Prostate gland (tissue), 2 donors: ENCODE results near the gene CHST11. TPM values are rescaled to one million over a fixed set of nuclear protein-coding genes. Genes with fewer than 3 reads are reported as not detected.

Experiments used
- DNase-seq: peaks from one replicate; pipeline ENCODE4 v3.0.0-alpha.2; 2019; ENCODE audit warnings: low spot score
- H3K27ac ChIP-seq, 2 donors: fragments of 200-600 bp; sonication (generic); 2 replicates each; pipeline ENCODE4 v1.5.1; 2017 to 2019
- H3K27me3 ChIP-seq: fragments of 200-600 bp; sonication (generic); replicated peaks from 2 replicates; pipeline ENCODE4 v1.5.1; 2019; ENCODE audit not compliant: insufficient read depth
- H3K36me3 ChIP-seq, 2 donors: fragments of 200-600 bp; sonication (generic); 1 replicate in 1 of 2; 2 replicates in 1 of 2; pipeline versions ENCODE4 v1.5.1 to v1.8.1; 2017 to 2019
- H3K4me1 ChIP-seq: fragments of 200-600 bp; sonication (generic); replicated peaks from 2 replicates; pipeline ENCODE4 v1.5.1; 2019
- H3K4me3 ChIP-seq, 2 donors: fragments of 200-600 bp; sonication (generic); 2 replicates each; pipeline ENCODE4 v1.5.1; 2017 to 2019
- H3K9me3 ChIP-seq: fragments of 200-600 bp; sonication (generic); 2 replicates; pipeline ENCODE4 v1.5.1; 2017
- CTCF ChIP-seq, 4 experiments: fragments of 200-600 bp in 2 of 4; fragments of 450-650 bp in 2 of 4; sonication (generic) in 2 of 4; IDR thresholded peaks; 1 replicate in 3 of 4; 2 replicates in 1 of 4; pipeline ENCODE4 v1.5.1; 2016 to 2019; ENCODE audit warnings: antibody characterized with exemption in 4 of 4, mild to moderate bottlenecking in 2 of 4, moderate library complexity in 2 of 4
- POLR2A ChIP-seq: fragments of 450-650 bp; IDR thresholded peaks from one replicate; pipeline ENCODE4 v1.6.1; 2016; ENCODE audit warnings: antibody characterized with exemption, mild to moderate bottlenecking
- POLR2AphosphoS5 ChIP-seq: sonication (generic); formaldehyde crosslinking; IDR thresholded peaks from one replicate; pipeline ENCODE4 v1.6.1; 2017; ENCODE audit warnings: antibody characterized with exemption
- WGBS: methylation state at CpG from one replicate; pipeline ENCODE4 v1.1.5; 2018; 5-methylcytosine and 5-hydroxymethylcytosine counted together
- intact Hi-C: fragments of 100-400 bp; cut with DNase I; formaldehyde crosslinking; loops from one replicate; pipeline ENCODE4 v1.14.2; 2022
- total RNA-seq, 2 donors: library from RNA; depleted of rRNA; stranded (reverse); fragments of >200 nt; gene quantifications; one replicate each; pipeline ENCODE4 v1.1.0, GENCODE V29; 2016

Gene CHST11
- total RNA-seq, 2 donors from 2014 or later, result 10.4 to 25.4 TPM

DNA sequence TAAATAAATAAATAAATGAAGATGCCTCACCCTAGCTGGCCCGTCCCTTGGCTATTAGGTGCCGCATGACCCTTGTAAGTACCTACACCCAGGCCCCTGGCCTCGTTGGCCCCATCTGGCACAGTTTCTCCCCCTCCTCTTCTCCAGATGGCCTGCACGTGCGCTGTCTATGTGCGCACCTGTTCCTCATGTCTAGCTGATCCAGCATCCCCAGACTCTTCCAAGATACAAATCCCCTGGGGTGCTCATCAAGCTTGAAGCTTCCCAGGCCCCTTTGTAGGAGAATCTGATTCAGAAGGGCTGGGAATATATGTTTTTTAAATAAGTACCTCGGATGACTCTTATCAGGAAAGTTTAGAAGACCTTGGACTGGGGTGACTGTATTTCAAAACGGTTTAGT lies 133.3 kb downstream of the CHST11 start:
- no peak for DNase-seq
- peaks cover 6% of the 10 kb centered on the region for H3K4me1 ChIP-seq
- no peak overlapping the region for H3K4me3 ChIP-seq
- H3K9me3 ChIP-seq, result no peaks in the 10 kb centered on the region
- 92% methylated on average over 8 of the region's 8 CpGs for WGBS
- no peaks in the 10 kb centered on the region for H3K27me3 ChIP-seq
- intact Hi-C loops, result no loop called here
- TF ChIP-seq POLR2A (no peak), POLR2AphosphoS5 (no peak), CTCF (IDR thresholded peaks at IDR 0.05) (no peak)
- no peak overlapping the region for H3K27ac ChIP-seq
- no peaks in the 10 kb centered on the region for H3K36me3 ChIP-seq

DNA sequence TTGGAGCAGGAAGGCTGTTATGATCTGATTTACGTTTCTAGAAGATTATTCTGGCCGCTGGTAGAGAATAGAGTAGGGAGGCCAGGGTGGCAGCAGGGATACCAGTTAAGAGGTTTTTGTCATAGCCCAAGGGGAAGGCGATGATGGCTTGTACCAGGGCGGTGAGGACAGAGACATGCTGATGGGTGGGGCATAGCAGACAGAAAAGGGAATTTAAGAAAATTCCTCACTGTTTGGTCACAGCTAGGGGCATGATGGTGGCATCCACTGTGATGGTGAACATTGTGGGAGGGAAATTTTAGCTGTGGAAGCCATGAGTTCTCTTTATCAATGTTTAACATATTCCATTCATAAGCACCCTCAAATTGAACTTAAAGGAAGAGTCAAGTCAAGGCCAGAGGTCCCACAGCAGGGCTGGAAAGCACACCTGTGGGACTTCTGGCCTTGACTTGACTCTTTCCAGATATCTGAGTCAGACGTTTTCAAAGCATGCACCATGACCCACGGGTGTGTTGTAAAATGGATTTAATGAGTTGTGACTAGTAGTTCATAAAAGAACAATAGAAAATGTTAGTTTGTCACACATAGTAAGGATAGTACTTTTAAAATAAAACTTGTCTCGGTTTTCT lies 134.6 kb downstream of the CHST11 start:
- Histone ChIP-seq H3K36me3 (no peaks in the 10 kb centered on the region), H3K27ac (no peak overlapping the region), H3K27me3 (no peaks in the 10 kb centered on the region), H3K9me3 (no peaks in the 10 kb centered on the region), H3K4me1 (peaks cover 4% of the 10 kb centered on the region), H3K4me3 (no peak overlapping the region)
- DNase-seq, result no peak
- WGBS, result 64% methylated on average over 7 of the region's 7 CpGs
- no peak for TF ChIP-seq CTCF (IDR thresholded peaks at IDR 0.05)
- TF ChIP-seq POLR2A, result no peak
- no peak for TF ChIP-seq POLR2AphosphoS5
- intact Hi-C loops, result no loop called here

- H3K4me1 ChIP-seq, result no peaks in the 10 kb centered on the region
- H3K4me3 ChIP-seq, result no peak overlapping the region
- H3K27ac ChIP-seq, result no peak overlapping the region
- no peaks in the 10 kb centered on the region for H3K27me3 ChIP-seq
- no peaks in the 10 kb centered on the region for H3K36me3 ChIP-seq
- DNase-seq, result no peak
- TF ChIP-seq POLR2AphosphoS5, result no peak
- intact Hi-C loops, result no loop called here
- H3K9me3 ChIP-seq, result no peaks in the 10 kb centered on the region
- 73% methylated on average over 5 of the region's 5 CpGs for whole genome bisulfite sequencing
These were observed 136.7 kb downstream of the CHST11 start for GRCh38 chr12:104593482-104593881.

GRCh38 chr12:104596134-104596799 lies 139.5 kb downstream of the CHST11 start:
- Histone ChIP-seq H3K27me3 (no peaks in the 10 kb centered on the region), H3K4me3 (no peak overlapping the region), H3K4me1 (no peaks in the 10 kb centered on the region), H3K36me3 (no peaks in the 10 kb centered on the region), H3K9me3 (no peaks in the 10 kb centered on the region), H3K27ac (no peak overlapping the region)
- no peak for TF ChIP-seq CTCF (IDR thresholded peaks at IDR 0.05)
- TF ChIP-seq POLR2AphosphoS5, result no peak
- TF ChIP-seq POLR2A, result no peak
- 51% methylated on average over 12 of the region's 12 CpGs for WGBS
- intact Hi-C loops, result no loop called here
- DNase-seq, result no peak

- TF ChIP-seq POLR2AphosphoS5 (no peak), POLR2A (no peak), CTCF (IDR thresholded peaks at IDR 0.05) (no peak)
- 62% methylated on average over 15 of the region's 15 CpGs for WGBS
- intact Hi-C loops, result no loop called here
- Histone ChIP-seq H3K36me3 (no peaks in the 10 kb centered on the region), H3K27me3 (no peaks in the 10 kb centered on the region), H3K9me3 (no peaks in the 10 kb centered on the region), H3K4me3 (no peak overlapping the region), H3K27ac (no peak overlapping the region), H3K4me1 (no peaks in the 10 kb centered on the region)
- no peak for DNase-seq
These were observed 140.4 kb downstream of the CHST11 start for GRCh38 chr12:104596898-104597843.
